GM21825 (cell line): ENCODE measurements around the gene HSPA12B.

Source experiments
- ATAC-seq: cut with Tn5 transposase; IDR thresholded peaks from one replicate; pipeline ENCODE4 v1.9.1; 2021; ENCODE audit warnings: mild to moderate bottlenecking, moderate library complexity; ENCODE audit not compliant: unreplicated experiment

The HSPA12B gene

GRCh38 chr20:3801299-3801698 lies 68.8 kb downstream of the HSPA12B start:
- ATAC-seq, result no peak

- ATAC-seq, result no peak
These were observed 69.4 kb downstream of the HSPA12B start for GRCh38 chr20:3801846-3802245.
